Measurements from ENCODE around the gene TMEM54.
A peak's percentile ranks its signal among the peaks of the same experiment; 100 is the strongest.

The TMEM54 gene

GRCh38 chr1:32902535-32902920, 1.3 kb upstream of the TMEM54 start:
- ChIA-PET POLR2A (no interaction called here), CTCF (interaction anchor here (0.6 to 1.4 kb wide), 3 partner anchors 10 to 26 kb away, joined by 3 to 7 read pairs (median 3); no protein-coding TSS in a partner anchor)
- Histone ChIP-seq H3K27ac (ENCODE audit: extremely low read depth, low read depth, low read length) (no peak overlapping the region), H3K36me3 (ENCODE audit: control insufficient read depth in 2 of 2, insufficient read depth in 1 of 2, low read length in 2 of 2) (no peaks in the 10 kb centered on the region), H3K4me1 (ENCODE audit: control insufficient read depth, insufficient read depth, low read length) (no peaks in the 10 kb centered on the region), H3K4me3 (ENCODE audit: low read depth, low read length) (no peak overlapping the region), H3K9me3 (ENCODE audit: control insufficient read depth, insufficient read depth, low read depth, low read length) (no peaks in the 10 kb centered on the region)
- no peak for TF ChIP-seq FEZF1 (tag by site-specific recombination; IDR thresholded peaks at IDR 0.05)
- TF ChIP-seq ZNF24 (tag by site-specific recombination; IDR thresholded peaks at IDR 0.05) = no peak
- TF ChIP-seq ZFP69B (tag by site-specific recombination; IDR thresholded peaks at IDR 0.05) = no peak

- ChIA-PET POLR2A (no interaction called here), CTCF (interaction anchor here (0.5 to 1.0 kb wide), 4 partner anchors 13 to 190 kb away, joined by 3 read pairs; no protein-coding TSS in a partner anchor)
- Histone ChIP-seq H3K4me3 (ENCODE audit: low read depth, low read length) (peak overlapping the region; percentile 41), H3K9me3 (ENCODE audit: control insufficient read depth, insufficient read depth, low read depth, low read length) (no peaks in the 10 kb centered on the region), H3K4me1 (ENCODE audit: control insufficient read depth, insufficient read depth, low read length) (no peaks in the 10 kb centered on the region), H3K27ac (ENCODE audit: extremely low read depth, low read depth, low read length) (no peak overlapping the region), H3K36me3 (ENCODE audit: control insufficient read depth in 2 of 2, insufficient read depth in 1 of 2, low read length in 2 of 2) (no peaks in the 10 kb centered on the region)
- TF ChIP-seq ZNF335 (tag by site-specific recombination; conservative IDR thresholded peaks at IDR 0.05) = peak; percentile 49; the same call in 1 of the 2 replicates
- no peak for TF ChIP-seq SP3 (tag by site-specific recombination; IDR thresholded peaks at IDR 0.05)
These were observed 790 bp upstream of the TMEM54 start for GRCh38 chr1:32901823-32902534.

GRCh38 chr1:32900371-32900955, 726 bp downstream of the TMEM54 start:
- ChIA-PET POLR2A (no interaction called here), CTCF (interaction anchor here (0.6 to 1.5 kb wide), 2 partner anchors 33 to 240 kb away, joined by 3 read pairs; no protein-coding TSS in a partner anchor)
- Histone ChIP-seq H3K27ac (ENCODE audit: extremely low read depth, low read depth, low read length) (no peak overlapping the region), H3K9me3 (ENCODE audit: control insufficient read depth, insufficient read depth, low read depth, low read length) (no peaks in the 10 kb centered on the region), H3K4me3 (ENCODE audit: low read depth, low read length) (peak overlapping the region; percentile 41), H3K4me1 (ENCODE audit: control insufficient read depth, insufficient read depth, low read length) (no peaks in the 10 kb centered on the region), H3K36me3 (ENCODE audit: control insufficient read depth in 2 of 2, insufficient read depth in 1 of 2, low read length in 2 of 2) (no peaks in the 10 kb centered on the region)
- no peak for TF ChIP-seq KLF16 (tag by site-specific recombination; IDR thresholded peaks at IDR 0.05)
- TF ChIP-seq GLIS1 (tag by site-specific recombination; IDR thresholded peaks at IDR 0.05) = no peak
- no peak for TF ChIP-seq ZNF529 (tag by site-specific recombination; IDR thresholded peaks at IDR 0.05; ENCODE audit: insufficient replicate concordance)
- no peak for TF ChIP-seq ZIC2 (tag by site-specific recombination; IDR thresholded peaks at IDR 0.05)

- POLR2A ChIA-PET = no interaction called here
- no peaks in the 10 kb centered on the region for H3K36me3 ChIP-seq (ENCODE audit: control insufficient read depth in 2 of 2, insufficient read depth in 1 of 2, low read length in 2 of 2)
- no peaks in the 10 kb centered on the region for H3K9me3 ChIP-seq (ENCODE audit: control insufficient read depth, insufficient read depth, low read depth, low read length)
- CTCF ChIA-PET = interaction anchor here (1.5 to 2.3 kb wide), 2 partner anchors 10 to 34 kb away, joined by 3 to 6 read pairs; no protein-coding TSS in a partner anchor
- H3K27ac ChIP-seq (ENCODE audit: extremely low read depth, low read depth, low read length) = no peak overlapping the region
- TF ChIP-seq ZNF645 (tag by site-specific recombination; IDR thresholded peaks at IDR 0.05) (no peak), ZNF18 (tag by site-specific recombination; IDR thresholded peaks at IDR 0.05) (no peak)
- no peaks in the 10 kb centered on the region for H3K4me1 ChIP-seq (ENCODE audit: control insufficient read depth, insufficient read depth, low read length)
- H3K4me3 ChIP-seq (ENCODE audit: low read depth, low read length) = no peak overlapping the region
These were observed 1.4 kb downstream of the TMEM54 start for GRCh38 chr1:32899586-32900296.

Data from HEK293 (cell line).